Measurements from ENCODE around the gene NDEL1. TPM values are rescaled to one million over a fixed set of nuclear protein-coding genes. Genes with fewer than 3 reads are reported as not detected.

The NDEL1 gene
- total RNA-seq, 1 experiment from 2014 or later, result 71.1 TPM

- H3K27me3 ChIP-seq (replicated peaks; ENCODE audit: insufficient read depth, low read depth, low read length, poor library complexity), result no peaks in the 10 kb centered on the region
- BruUV-seq (replicated peaks), result no TSS peak
- DNase-seq (ENCODE audit: low spot score), result no peak
- H3K9me3 ChIP-seq (ENCODE audit: low read depth, low read length, poor library complexity, severe bottlenecking), result no peaks in the 10 kb centered on the region
- TF ChIP-seq, protein P1, sequence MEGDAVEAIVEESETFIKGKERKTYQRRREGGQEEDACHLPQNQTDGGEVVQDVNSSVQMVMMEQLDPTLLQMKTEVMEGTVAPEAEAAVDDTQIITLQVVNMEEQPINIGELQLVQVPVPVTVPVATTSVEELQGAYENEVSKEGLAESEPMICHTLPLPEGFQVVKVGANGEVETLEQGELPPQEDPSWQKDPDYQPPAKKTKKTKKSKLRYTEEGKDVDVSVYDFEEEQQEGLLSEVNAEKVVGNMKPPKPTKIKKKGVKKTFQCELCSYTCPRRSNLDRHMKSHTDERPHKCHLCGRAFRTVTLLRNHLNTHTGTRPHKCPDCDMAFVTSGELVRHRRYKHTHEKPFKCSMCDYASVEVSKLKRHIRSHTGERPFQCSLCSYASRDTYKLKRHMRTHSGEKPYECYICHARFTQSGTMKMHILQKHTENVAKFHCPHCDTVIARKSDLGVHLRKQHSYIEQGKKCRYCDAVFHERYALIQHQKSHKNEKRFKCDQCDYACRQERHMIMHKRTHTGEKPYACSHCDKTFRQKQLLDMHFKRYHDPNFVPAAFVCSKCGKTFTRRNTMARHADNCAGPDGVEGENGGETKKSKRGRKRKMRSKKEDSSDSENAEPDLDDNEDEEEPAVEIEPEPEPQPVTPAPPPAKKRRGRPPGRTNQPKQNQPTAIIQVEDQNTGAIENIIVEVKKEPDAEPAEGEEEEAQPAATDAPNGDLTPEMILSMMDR (conservative IDR thresholded peaks at IDR 0.05; ENCODE audit: low read depth, low read length), result no peak
- TF ChIP-seq EZH2 (IDR thresholded peaks at IDR 0.05; ENCODE audit: borderline replicate concordance, low read depth, low read length, poor library complexity, severe bottlenecking), result no peak
- no peaks in the 10 kb centered on the region for H3K36me3 ChIP-seq (ENCODE audit: insufficient read depth, low read length, poor library complexity, severe bottlenecking)
- no peak overlapping the region for H3K27ac ChIP-seq (ENCODE audit: low read depth, low read length, poor library complexity, severe bottlenecking)
- intact Hi-C loops (cut with micrococcal nuclease; ENCODE audit: unreplicated experiment), result no loop called here
- H3K4me1 ChIP-seq (ENCODE audit: insufficient read depth, low read length, poor library complexity, severe bottlenecking), result no peaks in the 10 kb centered on the region
- ChIA-PET POLR2A (ENCODE audit: low non-redundant PET) (no interaction called here), CTCF (no interaction called here)
- H3K4me3 ChIP-seq (ENCODE audit: low read depth, low read length, poor library complexity, severe bottlenecking), result no peak overlapping the region
Observed at GRCh38 chr17:8421571-8421970, 14.1 kb upstream of the NDEL1 start.

DNA sequence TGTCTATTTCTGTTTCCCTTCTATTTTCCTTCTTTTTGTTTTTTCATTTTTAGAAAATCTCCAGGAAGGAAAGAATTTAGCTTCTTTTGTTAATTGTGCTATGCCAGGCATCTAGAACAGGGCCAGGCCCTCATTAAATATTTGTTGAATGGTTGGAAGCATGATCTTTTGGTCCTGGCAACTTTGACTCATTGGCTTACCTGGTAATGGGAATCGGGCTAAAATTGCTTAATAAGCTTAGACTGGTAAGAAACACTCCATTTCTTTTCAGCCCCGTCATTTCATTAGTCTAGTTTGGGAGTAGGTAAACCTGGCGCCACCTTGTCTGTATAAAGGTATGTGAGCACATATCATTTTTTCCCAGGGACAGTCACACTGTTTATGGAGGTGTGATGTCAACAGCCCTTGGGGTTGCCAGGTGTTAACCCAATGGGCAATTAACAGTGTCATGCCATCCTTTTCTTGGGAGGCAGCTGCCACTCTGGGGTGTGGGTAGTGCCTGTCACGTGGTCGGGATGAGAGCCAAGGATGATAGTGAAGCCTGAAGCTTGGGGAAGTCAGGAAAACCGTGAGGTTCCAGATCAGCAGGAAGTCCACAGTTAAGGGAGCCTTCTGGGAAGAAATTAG is 9.5 kb upstream of the NDEL1 start:
- H3K4me3 ChIP-seq (ENCODE audit: low read depth, low read length, poor library complexity, severe bottlenecking), result no peak overlapping the region
- no peaks in the 10 kb centered on the region for H3K36me3 ChIP-seq (ENCODE audit: insufficient read depth, low read length, poor library complexity, severe bottlenecking)
- H3K9me3 ChIP-seq (ENCODE audit: low read depth, low read length, poor library complexity, severe bottlenecking), result no peaks in the 10 kb centered on the region
- ChIA-PET POLR2A (ENCODE audit: low non-redundant PET) (no interaction called here), CTCF (interaction anchor here (0.6 kb wide), 1 partner anchor 347 kb away, joined by 7 read pairs; no protein-coding TSS in a partner anchor)
- no TSS peak for BruUV-seq (replicated peaks)
- no peak for DNase-seq (ENCODE audit: low spot score)
- no peak for TF ChIP-seq EZH2 (IDR thresholded peaks at IDR 0.05; ENCODE audit: borderline replicate concordance, low read depth, low read length, poor library complexity, severe bottlenecking)
- TF ChIP-seq, protein P1 (conservative IDR thresholded peaks at IDR 0.05; ENCODE audit: low read depth, low read length), result no peak
- intact Hi-C loops (cut with micrococcal nuclease; ENCODE audit: unreplicated experiment), result no loop called here
- H3K27ac ChIP-seq (ENCODE audit: low read depth, low read length, poor library complexity, severe bottlenecking), result no peak overlapping the region
- no peaks in the 10 kb centered on the region for H3K27me3 ChIP-seq (replicated peaks; ENCODE audit: insufficient read depth, low read depth, low read length, poor library complexity)
- no peaks in the 10 kb centered on the region for H3K4me1 ChIP-seq (ENCODE audit: insufficient read depth, low read length, poor library complexity, severe bottlenecking)

DNA sequence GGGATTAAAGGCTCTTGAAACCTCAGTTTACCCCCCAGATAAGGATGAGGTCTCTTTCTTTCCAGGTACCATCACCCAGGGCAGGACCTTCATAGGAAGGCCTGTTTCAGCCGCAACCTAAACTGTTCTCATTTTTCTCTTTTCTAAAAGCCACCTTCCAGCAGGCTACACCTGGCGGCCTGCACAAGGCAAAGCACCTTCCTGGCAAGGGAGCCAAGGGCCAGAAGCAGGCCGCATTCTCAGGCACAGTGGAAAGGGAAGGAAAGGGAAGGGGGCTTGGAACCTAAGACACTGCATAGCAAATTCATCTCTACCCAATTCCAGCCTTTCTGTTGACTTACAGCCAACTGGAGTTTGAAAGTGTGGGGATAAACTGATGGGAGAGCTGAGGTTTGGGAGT is 8.9 kb upstream of the NDEL1 start:
- H3K36me3 ChIP-seq (ENCODE audit: insufficient read depth, low read length, poor library complexity, severe bottlenecking), result no peaks in the 10 kb centered on the region
- TF ChIP-seq EZH2 (IDR thresholded peaks at IDR 0.05; ENCODE audit: borderline replicate concordance, low read depth, low read length, poor library complexity, severe bottlenecking), result no peak
- TF ChIP-seq, protein P1 (conservative IDR thresholded peaks at IDR 0.05; ENCODE audit: low read depth, low read length), result no peak
- no peak overlapping the region for H3K4me3 ChIP-seq (ENCODE audit: low read depth, low read length, poor library complexity, severe bottlenecking)
- ChIA-PET CTCF (no interaction called here), POLR2A (ENCODE audit: low non-redundant PET) (no interaction called here)
- no peaks in the 10 kb centered on the region for H3K9me3 ChIP-seq (ENCODE audit: low read depth, low read length, poor library complexity, severe bottlenecking)
- no TSS peak for BruUV-seq (replicated peaks)
- H3K27ac ChIP-seq (ENCODE audit: low read depth, low read length, poor library complexity, severe bottlenecking), result no peak overlapping the region
- intact Hi-C loops (cut with micrococcal nuclease; ENCODE audit: unreplicated experiment), result no loop called here
- no peaks in the 10 kb centered on the region for H3K27me3 ChIP-seq (replicated peaks; ENCODE audit: insufficient read depth, low read depth, low read length, poor library complexity)
- DNase-seq (ENCODE audit: low spot score), result no peak
- no peaks in the 10 kb centered on the region for H3K4me1 ChIP-seq (ENCODE audit: insufficient read depth, low read length, poor library complexity, severe bottlenecking)

Data from A673 (cell line).